ENCODE measurements around the gene COLQ.
"Not testable (repeated sequence)": the region's sequence is repeated elsewhere in the genome, so short reads cannot be mapped to it uniquely, and the experiment has no call there.

Gene COLQ

DNA sequence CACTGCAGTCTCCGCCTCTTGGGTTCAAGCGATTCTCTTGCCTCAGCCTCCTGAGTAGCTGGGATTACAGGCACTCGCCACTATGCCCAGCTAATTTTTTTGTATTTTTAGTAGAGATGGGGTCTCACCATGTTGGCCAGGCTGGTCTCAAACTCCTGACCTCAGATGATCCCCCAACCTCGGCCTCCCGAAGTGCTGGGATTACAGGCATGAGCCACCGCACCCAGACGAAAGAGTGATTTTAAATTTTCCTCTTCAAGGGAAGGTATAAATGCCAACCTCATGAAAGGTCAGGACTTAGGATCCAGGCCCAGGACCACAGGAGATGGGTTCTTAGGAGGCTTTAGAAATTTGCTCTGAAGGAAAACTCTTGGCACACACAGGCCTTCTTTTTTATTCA, 110.5 kb downstream of the COLQ start:
- not testable (repeated sequence) for DNase-seq

DNA sequence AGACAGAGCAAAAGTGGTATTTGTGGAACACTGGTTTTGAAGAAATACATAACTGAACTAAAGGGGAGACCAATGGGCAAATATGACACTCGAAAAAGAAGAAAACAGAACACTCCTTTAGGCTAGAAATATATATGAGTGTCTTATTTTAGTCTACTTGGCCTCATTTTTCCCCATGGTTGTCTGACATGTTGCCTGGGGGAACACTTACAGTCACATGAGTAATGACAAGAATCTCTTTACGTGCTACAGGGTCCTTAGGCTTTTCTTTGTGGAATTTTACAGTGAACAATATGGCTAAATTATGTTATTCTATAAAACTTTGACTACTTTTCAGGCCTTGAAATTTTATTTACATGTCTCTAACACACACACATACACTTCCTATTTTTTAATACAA, 111.7 kb downstream of the COLQ start:
- no peak for DNase-seq

DNA sequence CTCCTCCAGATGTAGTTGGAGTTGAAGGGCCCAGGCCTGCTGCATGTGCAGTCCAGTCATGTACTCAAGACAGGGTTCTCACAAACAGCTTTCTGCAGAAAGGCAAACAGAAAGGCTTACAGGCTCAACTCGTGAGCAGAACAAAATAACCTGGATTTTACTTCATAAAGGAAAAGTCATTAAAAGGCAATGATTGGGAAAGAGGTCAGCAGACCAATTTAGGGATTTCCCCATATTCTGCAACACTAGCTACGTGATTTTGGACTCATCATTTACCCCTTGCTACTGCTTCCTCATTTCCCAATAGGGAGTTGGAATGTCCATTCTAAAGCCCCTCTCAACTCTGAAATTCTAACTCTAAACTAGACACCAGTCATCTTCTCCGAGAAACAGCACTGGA, 112.3 kb downstream of the COLQ start:
- no peak for DNase-seq

DNA sequence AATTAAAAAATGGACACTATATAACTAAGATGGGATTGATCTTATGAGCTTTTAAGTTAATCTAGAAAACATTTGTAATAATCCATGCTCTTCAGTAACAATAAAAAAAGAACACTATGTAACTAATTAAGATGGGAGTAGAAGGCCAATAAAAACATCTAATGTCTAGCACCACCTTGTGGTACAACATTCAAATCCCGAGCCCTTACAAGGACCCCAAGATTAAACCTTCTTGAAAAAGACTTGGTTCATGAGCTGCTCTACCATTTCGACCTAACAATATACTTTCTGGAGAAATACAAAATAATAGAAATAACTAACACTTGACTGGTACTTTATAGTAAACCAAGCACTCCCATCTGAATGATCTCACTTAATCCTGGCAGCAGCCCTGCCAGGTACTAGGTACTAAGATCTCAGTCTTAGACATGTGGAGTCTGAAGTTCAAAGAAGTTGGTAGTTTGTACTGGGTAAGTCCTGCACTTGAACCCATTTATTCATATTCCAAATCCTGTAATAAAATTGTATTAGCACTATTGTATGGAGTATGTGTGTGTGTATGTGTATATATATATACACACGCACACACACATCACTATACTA, 116.0 kb downstream of the COLQ start:
- DNase-seq, result peak; percentile 36

DNA sequence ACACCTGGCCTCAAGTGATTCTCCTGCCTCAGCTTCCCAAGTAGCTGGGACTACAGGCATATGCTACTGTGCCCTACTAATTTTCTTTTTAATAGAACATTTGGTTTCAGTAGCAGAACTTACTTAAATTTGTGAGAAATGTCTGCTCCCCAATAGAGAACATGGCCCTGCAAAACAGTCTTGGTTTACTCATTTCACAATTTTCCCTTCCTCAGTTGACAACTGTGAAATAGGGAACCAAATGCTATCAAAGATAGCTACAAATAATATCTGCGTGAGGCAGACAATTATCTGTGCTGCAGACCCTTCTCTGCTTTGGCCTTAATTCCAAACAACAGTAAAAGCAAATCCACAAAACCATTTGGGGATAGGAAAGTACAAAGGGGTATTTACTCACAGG, 116.7 kb downstream of the COLQ start:
- DNase-seq, result no peak

DNA sequence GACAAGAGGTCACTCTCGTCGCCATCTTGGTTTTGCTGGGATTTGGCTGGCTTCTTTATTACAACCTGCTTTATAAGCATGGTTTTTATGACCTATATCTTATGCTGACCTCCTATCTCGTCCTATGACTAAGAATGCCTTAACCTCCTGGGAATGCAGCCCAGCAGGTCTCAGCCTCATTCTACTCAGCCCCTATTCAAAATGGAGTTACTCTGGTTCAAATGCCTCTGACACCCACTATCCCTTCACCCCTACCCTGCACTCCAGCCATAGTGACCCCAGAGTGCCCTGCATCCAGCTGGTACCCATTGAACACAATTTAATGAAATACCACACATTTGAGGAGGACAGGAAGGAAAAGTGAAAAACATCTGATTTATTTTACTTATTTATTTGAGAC, 117.5 kb downstream of the COLQ start:
- DNase-seq, result no peak

DNA sequence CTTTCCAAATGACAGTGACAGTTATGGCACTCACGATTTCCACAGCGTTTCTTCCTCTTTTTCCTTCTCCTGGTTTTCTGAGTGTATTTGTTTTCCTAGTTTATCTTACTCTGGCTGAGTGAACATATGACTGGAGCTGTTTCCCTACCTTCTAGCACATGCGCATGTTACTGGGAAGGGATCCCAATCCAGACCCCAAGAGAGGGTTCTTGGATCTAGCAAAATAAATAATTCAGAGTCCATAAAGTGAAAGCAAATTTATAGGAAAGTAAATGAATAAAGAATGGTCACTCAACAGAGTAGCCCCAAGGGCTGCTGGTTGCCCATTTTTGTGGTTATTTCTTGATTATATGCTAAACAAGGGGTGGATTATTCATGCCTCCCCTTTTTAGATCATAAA, 118.0 kb downstream of the COLQ start:
- no peak for DNase-seq

DNA sequence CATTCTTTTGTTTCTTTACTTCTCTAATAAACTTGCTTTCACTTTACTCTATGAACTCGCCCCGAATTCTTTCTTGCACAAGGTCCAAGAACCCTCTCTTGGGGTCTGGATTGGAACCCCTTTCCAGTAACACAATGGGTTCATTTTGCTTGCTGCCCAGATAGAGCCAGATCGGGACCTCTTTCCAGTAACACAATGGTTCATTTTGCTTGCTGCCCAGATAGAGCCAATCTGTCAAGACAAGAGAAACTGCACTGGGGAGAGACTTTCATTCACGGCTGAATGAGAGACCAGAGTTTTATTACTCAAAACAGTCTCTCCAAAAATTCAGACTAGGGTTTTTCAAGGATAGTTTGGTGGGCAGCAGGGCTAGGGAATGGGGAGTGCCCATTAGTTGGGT, 119.6 kb downstream of the COLQ start:
- no peak for DNase-seq
